Liver (tissue), 9 donors: ENCODE data around the gene FLOT1. TPM values are rescaled to one million over a fixed set of nuclear protein-coding genes. Genes with fewer than 3 reads are reported as not detected.

Experiments
- DNase-seq: peaks from one replicate; pipeline ENCODE4 v3.0.0-alpha.2; 2017; ENCODE audit warnings: low spot score
- H3K27ac ChIP-seq, 2 donors: one replicate each; pipeline ENCODE4 v1.7.0; 2013; ENCODE audit warnings: inconsistent platforms in 2 of 2, low read length in 2 of 2, control low read depth in 1 of 2, low read depth in 1 of 2, mild to moderate bottlenecking in 1 of 2
- H3K27me3 ChIP-seq, 4 donors: one replicate each; pipeline versions ENCODE4 v1.6.1 to v1.7.0; 2013; ENCODE audit warnings: low read length in 3 of 4, inconsistent platforms in 1 of 4, mild to moderate bottlenecking in 1 of 4, moderate library complexity in 1 of 4; ENCODE audit not compliant: control insufficient read depth in 4 of 4, insufficient read depth in 4 of 4
- H3K36me3 ChIP-seq, 4 donors: one replicate each; pipeline versions ENCODE4 v1.6.1 to v1.7.0; 2013; ENCODE audit warnings: low read length in 3 of 4, mild to moderate bottlenecking in 3 of 4, low read depth in 1 of 4, moderate library complexity in 1 of 4; ENCODE audit not compliant: control insufficient read depth in 4 of 4, insufficient read depth in 3 of 4
- H3K4me1 ChIP-seq, 4 donors: one replicate each; pipeline versions ENCODE4 v1.6.1 to v1.7.0; 2013; ENCODE audit warnings: low read length in 3 of 4, mild to moderate bottlenecking in 3 of 4, moderate library complexity in 1 of 4; ENCODE audit not compliant: control insufficient read depth in 4 of 4, insufficient read depth in 4 of 4
- H3K4me3 ChIP-seq, 3 donors: one replicate each; pipeline versions ENCODE4 v1.6.1 to v1.7.0; 2013; ENCODE audit warnings: low read length in 3 of 3, control low read depth in 1 of 3, low read depth in 1 of 3, mild to moderate bottlenecking in 1 of 3
- H3K9ac ChIP-seq, 2 donors: one replicate each; pipeline ENCODE4 v1.7.0; 2013; ENCODE audit warnings: low read length in 2 of 2, mild to moderate bottlenecking in 2 of 2, moderate library complexity in 2 of 2, control low read depth in 1 of 2, low read depth in 1 of 2
- H3K9me3 ChIP-seq, 4 donors: one replicate each; pipeline versions ENCODE4 v1.6.1 to v1.7.0; 2013; ENCODE audit warnings: low read length in 3 of 4; ENCODE audit not compliant: control insufficient read depth in 4 of 4
- EGR1 ChIP-seq, 2 donors: IDR thresholded peaks; 2 replicates each; pipeline ENCODE4 v1.6.1; 2016 to 2018; ENCODE audit warnings: antibody characterized with exemption in 2 of 2, low read depth in 2 of 2
- FOXA1 ChIP-seq: IDR thresholded peaks from 2 replicates; pipeline ENCODE4 v1.6.1; 2016; ENCODE audit warnings: antibody characterized with exemption
- FOXA2 ChIP-seq: IDR thresholded peaks from 2 replicates; pipeline ENCODE4 v1.6.1; 2016; ENCODE audit warnings: antibody characterized with exemption
- GABPA ChIP-seq, 2 donors: IDR thresholded peaks in 1 of 2; conservative IDR thresholded peaks in 1 of 2; 2 replicates each; pipeline ENCODE4 v1.6.1; 2016; ENCODE audit warnings: antibody characterized with exemption in 2 of 2, mild to moderate bottlenecking in 1 of 2, moderate library complexity in 1 of 2
- HNF4A ChIP-seq, 2 donors: conservative IDR thresholded peaks; 2 replicates each; pipeline ENCODE4 v1.6.1; 2016; ENCODE audit warnings: antibody characterized with exemption in 2 of 2, mild to moderate bottlenecking in 2 of 2
- HNF4G ChIP-seq: IDR thresholded peaks from 2 replicates; pipeline ENCODE4 v1.6.1; 2016; ENCODE audit warnings: antibody characterized with exemption
- JUND ChIP-seq, 2 donors: IDR thresholded peaks; 2 replicates each; pipeline ENCODE4 v1.6.1; 2016; ENCODE audit warnings: antibody characterized with exemption in 2 of 2
- NR2F2 ChIP-seq: IDR thresholded peaks from 2 replicates; pipeline ENCODE4 v1.6.1; 2016; ENCODE audit warnings: antibody characterized with exemption
- RAD21 ChIP-seq, 2 donors: IDR thresholded peaks; 2 replicates each; pipeline ENCODE4 v1.6.1; 2016; ENCODE audit warnings: antibody characterized with exemption in 2 of 2, mild to moderate bottlenecking in 2 of 2
- RXRA ChIP-seq, 2 donors: IDR thresholded peaks; 2 replicates each; pipeline ENCODE4 v1.6.1; 2017 to 2018; ENCODE audit warnings: antibody characterized with exemption in 2 of 2, mild to moderate bottlenecking in 1 of 2
- SP1 ChIP-seq: IDR thresholded peaks from 2 replicates; pipeline ENCODE4 v1.6.1; 2018; ENCODE audit warnings: antibody characterized with exemption, mild to moderate bottlenecking
- TAF1 ChIP-seq: conservative IDR thresholded peaks from 2 replicates; pipeline ENCODE4 v1.6.1; 2016; ENCODE audit warnings: antibody characterized with exemption, mild to moderate bottlenecking
- YY1 ChIP-seq: IDR thresholded peaks from 2 replicates; pipeline ENCODE4 v1.6.1; 2016; ENCODE audit warnings: antibody characterized with exemption, mild to moderate bottlenecking
- WGBS: extraction: QIAGEN DNeasy Blood & Tissue Kit; methylation state at CpG from one replicate; pipeline ENCODE4 v1.1.7; 2013; 5-methylcytosine and 5-hydroxymethylcytosine counted together
- polyA plus RNA-seq, 2 donors: library from polyadenylated mRNA; stranded (reverse) in 1 of 2; unstranded in 1 of 2; fragments of 200-250 nt in 1 of 2; fragments of >200 nt in 1 of 2; fragmentation: Nextera tagmentation in 1 of 2; extraction: Ambion mirVana in 1 of 2; gene quantifications; one replicate each; pipeline versions ENCODE4 v1.2.1 to v1.2.3, GENCODE V29; 2013 to 2015
- total RNA-seq, 2 donors: library from RNA; depleted of rRNA; stranded (reverse); fragments of >200 nt; gene quantifications; one replicate each; pipeline ENCODE4 v1.2.3, GENCODE V29; 2014
- TF ChIP-seq, protein P1 (sequence below): IDR thresholded peaks from 2 replicates; pipeline ENCODE4 v1.6.1; 2016; ENCODE audit warnings: antibody characterized with exemption
- TF ChIP-seq, protein P2 (sequence below): IDR thresholded peaks from 2 replicates; pipeline ENCODE4 v1.6.1; 2016; ENCODE audit warnings: antibody characterized with exemption
- TF ChIP-seq, protein P3 (sequence below): IDR thresholded peaks from 2 replicates; pipeline ENCODE4 v1.6.1; 2016; ENCODE audit warnings: antibody characterized with exemption
- TF ChIP-seq, protein P4 (sequence below): IDR thresholded peaks from 2 replicates; pipeline ENCODE4 v1.6.1; 2016; ENCODE audit warnings: antibody characterized with exemption, mild to moderate bottlenecking
- donor health status: healthy.
- donor health status: healthy.
- donor health status: healthy.
- donor health status: healthy.
- donor health status: healthy.

Gene FLOT1
- total and polyA plus RNA-seq, 4 donors: 38.6 to 99.8 (median 59.5) TPM

DNA sequence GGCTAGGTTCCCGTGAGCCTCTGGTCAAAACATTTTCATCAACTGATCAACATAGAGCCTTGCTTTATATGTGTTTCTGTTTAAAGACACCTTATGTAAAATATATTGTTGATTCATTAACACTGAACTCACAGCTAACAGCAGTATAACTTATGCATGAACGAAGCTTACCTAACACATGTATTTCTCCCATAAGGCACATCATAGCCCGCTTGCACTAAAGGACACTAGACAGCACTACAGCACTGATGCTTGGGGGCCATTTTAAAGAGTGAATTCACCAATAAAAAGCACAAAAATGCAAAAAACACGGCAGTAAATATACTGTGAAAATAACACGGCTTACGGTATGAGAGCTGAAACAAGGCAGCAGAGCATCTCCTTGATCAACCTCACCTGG is 4.0 kb downstream of the FLOT1 start:
- Histone ChIP-seq H3K4me3 (no peak overlapping the region), H3K4me1 (peaks cover 0 to 15% (median 8%) of the 10 kb centered on the region in 4 donors), H3K36me3 (peaks cover 13 to 47% (median 37%) of the 10 kb centered on the region in 4 donors), H3K9ac (no peak overlapping the region), H3K27me3 (no peaks in the 10 kb centered on the region), H3K27ac (no peak overlapping the region), H3K9me3 (no peaks in the 10 kb centered on the region)
- DNase-seq: no peak
- TF ChIP-seq RXRA (IDR thresholded peaks at IDR 0.05) (no peak), HNF4G (no peak), JUND (IDR thresholded peaks at IDR 0.05) (no peak), HNF4A (conservative IDR thresholded peaks at IDR 0.05) (no peak), FOXA1 (no peak), RAD21 (IDR thresholded peaks at IDR 0.05) (no peak), YY1 (no peak), EGR1 (IDR thresholded peaks at IDR 0.05; ENCODE audit: low read depth in 2 of 2) (no peak), FOXA2 (no peak), TAF1 (no peak), NR2F2 (no peak)
- TF ChIP-seq, protein P1, sequence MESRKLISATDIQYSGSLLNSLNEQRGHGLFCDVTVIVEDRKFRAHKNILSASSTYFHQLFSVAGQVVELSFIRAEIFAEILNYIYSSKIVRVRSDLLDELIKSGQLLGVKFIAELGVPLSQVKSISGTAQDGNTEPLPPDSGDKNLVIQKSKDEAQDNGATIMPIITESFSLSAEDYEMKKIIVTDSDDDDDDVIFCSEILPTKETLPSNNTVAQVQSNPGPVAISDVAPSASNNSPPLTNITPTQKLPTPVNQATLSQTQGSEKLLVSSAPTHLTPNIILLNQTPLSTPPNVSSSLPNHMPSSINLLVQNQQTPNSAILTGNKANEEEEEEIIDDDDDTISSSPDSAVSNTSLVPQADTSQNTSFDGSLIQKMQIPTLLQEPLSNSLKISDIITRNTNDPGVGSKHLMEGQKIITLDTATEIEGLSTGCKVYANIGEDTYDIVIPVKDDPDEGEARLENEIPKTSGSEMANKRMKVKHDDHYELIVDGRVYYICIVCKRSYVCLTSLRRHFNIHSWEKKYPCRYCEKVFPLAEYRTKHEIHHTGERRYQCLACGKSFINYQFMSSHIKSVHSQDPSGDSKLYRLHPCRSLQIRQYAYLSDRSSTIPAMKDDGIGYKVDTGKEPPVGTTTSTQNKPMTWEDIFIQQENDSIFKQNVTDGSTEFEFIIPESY: no peak
- TF ChIP-seq, protein P2, sequence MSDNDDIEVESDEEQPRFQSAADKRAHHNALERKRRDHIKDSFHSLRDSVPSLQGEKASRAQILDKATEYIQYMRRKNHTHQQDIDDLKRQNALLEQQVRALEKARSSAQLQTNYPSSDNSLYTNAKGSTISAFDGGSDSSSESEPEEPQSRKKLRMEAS: no peak
- TF ChIP-seq, protein P3, sequence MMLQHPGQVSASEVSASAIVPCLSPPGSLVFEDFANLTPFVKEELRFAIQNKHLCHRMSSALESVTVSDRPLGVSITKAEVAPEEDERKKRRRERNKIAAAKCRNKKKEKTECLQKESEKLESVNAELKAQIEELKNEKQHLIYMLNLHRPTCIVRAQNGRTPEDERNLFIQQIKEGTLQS: no peak
- TF ChIP-seq, protein P4, sequence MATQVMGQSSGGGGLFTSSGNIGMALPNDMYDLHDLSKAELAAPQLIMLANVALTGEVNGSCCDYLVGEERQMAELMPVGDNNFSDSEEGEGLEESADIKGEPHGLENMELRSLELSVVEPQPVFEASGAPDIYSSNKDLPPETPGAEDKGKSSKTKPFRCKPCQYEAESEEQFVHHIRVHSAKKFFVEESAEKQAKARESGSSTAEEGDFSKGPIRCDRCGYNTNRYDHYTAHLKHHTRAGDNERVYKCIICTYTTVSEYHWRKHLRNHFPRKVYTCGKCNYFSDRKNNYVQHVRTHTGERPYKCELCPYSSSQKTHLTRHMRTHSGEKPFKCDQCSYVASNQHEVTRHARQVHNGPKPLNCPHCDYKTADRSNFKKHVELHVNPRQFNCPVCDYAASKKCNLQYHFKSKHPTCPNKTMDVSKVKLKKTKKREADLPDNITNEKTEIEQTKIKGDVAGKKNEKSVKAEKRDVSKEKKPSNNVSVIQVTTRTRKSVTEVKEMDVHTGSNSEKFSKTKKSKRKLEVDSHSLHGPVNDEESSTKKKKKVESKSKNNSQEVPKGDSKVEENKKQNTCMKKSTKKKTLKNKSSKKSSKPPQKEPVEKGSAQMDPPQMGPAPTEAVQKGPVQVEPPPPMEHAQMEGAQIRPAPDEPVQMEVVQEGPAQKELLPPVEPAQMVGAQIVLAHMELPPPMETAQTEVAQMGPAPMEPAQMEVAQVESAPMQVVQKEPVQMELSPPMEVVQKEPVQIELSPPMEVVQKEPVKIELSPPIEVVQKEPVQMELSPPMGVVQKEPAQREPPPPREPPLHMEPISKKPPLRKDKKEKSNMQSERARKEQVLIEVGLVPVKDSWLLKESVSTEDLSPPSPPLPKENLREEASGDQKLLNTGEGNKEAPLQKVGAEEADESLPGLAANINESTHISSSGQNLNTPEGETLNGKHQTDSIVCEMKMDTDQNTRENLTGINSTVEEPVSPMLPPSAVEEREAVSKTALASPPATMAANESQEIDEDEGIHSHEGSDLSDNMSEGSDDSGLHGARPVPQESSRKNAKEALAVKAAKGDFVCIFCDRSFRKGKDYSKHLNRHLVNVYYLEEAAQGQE: no peak
- WGBS: 76% methylated on average over 6 of the region's 6 CpGs

DNA sequence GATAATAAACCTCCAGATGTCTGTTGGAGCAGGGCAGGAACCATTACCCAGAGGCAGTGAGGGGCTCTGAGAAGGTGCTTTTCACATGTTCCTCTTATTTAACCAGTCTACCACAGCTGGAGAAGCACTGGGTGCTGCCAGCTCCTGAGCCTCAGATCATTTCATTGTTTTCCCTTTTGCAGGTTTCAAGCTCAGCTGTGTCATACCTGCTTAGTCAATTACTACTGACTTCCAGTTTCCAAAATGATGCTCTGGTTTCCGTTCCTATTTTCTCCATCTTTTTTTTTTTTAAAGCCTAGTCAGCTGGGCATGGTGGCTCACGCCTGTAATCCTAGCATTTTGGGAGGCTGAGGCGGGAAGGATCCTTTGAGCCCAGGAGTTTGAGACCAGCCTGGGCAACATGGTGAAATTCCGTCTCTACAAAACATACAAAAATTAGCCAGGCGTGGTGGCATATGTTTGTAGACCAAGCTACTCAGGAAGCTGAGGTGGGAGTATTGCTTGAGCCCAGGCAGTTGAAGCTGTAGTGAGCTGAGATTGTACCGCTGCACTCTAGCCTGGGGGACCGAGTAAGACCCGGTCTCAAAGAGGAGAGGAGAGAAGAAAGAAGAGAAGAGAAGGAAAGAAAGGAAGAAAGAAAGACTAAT is 6.7 kb downstream of the FLOT1 start:
- H3K36me3 ChIP-seq: peaks cover 8 to 59% (median 40%) of the 10 kb centered on the region in 4 donors
- TF ChIP-seq GABPA (IDR thresholded peaks at IDR 0.05 in 1 of 2, conservative IDR thresholded peaks at IDR 0.05 in 1 of 2) (no peak), FOXA1 (no peak), YY1 (no peak), TAF1 (no peak), EGR1 (IDR thresholded peaks at IDR 0.05; ENCODE audit: low read depth in 2 of 2) (no peak), RAD21 (IDR thresholded peaks at IDR 0.05) (no peak), SP1 (no peak), HNF4A (conservative IDR thresholded peaks at IDR 0.05) (no peak), HNF4G (no peak), JUND (IDR thresholded peaks at IDR 0.05) (no peak), NR2F2 (no peak), RXRA (IDR thresholded peaks at IDR 0.05) (no peak)
- TF ChIP-seq, protein P3: no peak
- TF ChIP-seq, protein P2: no peak
- TF ChIP-seq, protein P4: no peak
- TF ChIP-seq, protein P1: no peak

More for the DNA sequence above, 6.7 kb downstream of the FLOT1 start:
- H3K4me3 ChIP-seq: no peak overlapping the region
- no peak overlapping the region for H3K27ac ChIP-seq
- H3K4me1 ChIP-seq: peaks cover 0 to 4% (median under 1%) of the 10 kb centered on the region in 4 donors
- H3K27me3 ChIP-seq: no peaks in the 10 kb centered on the region
- H3K9ac ChIP-seq: no peak overlapping the region
- H3K9me3 ChIP-seq: no peaks in the 10 kb centered on the region
- WGBS: 88% methylated on average over 8 of the region's 8 CpGs
- no peak for DNase-seq
